HG03159 (cell line): ENCODE results near the gene SH2D5.
"Not testable (repeated sequence)": the region's sequence is repeated elsewhere in the genome, so short reads cannot be mapped to it uniquely, and the experiment has no call there.

Source experiments
- ATAC-seq: cut with Tn5 transposase; IDR thresholded peaks from one replicate; pipeline ENCODE4 v1.9.1; 2021; ENCODE audit warnings: mild to moderate bottlenecking, moderate library complexity; ENCODE audit not compliant: unreplicated experiment

SH2D5 gene

DNA sequence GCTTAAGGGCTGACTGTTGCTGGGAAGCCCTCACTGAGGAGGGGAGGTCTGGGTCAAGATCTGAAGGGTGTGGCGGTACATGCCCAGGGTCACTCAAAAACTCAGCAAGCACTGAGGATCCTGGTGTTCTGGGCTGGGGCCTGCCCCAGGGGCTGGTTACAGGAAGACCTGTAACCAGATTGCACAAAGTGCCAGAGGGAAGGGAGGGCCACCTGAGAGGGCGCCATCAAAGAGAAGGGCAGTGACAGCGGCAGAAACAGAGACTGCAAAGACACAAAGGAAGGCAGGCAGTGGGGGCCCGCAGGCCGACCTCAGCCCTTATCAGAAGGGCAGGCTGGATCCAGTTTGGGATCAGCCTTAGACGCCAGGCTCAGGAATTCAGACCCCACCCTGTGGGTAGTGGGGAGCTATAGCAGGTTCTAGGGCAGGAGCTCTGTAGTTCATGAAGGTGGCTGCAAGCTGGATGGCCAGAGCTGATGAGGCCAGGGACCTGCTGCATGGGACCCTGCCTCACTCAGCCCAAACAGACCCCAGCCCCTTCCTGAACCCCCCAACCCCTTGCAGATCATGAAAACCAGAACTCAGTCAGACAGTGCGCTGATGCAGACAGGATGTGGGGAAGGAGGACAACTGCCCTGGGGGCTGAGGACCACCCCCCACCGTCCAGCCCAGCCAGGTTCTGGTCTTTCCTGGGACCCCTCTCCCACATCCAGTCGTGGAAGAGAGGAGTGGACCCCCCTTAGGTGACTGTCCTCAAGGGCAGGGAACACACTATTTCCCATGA, 3.9 kb downstream of the SH2D5 start:
- ATAC-seq, result no peak

DNA sequence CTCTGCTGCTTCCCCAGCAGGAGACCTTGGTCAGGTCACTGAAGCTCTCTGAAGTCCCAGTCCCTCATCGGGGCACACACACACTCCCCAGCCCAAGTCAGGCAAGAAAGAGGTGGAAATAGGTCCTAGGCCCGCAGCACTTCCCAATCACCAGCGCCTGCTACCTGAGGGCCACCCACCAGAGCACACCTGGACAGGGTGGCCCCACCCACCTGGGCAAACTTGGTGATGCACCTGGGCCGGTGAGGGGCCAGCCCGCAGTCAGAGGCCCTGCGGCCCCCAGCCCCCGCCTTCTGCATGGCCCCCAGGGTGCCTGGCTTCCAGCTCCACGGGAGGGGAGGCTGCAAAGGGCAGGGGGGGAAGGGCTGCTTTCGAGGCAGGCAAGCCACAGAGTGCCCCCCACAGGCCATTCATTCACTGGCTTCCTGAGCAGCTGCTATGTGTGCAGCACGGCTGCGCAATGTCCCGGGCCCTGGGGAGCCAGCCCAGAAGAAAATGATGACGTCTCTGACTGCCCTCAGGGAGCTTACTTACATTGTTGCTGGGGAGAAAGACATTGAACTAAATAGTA, 4.7 kb downstream of the SH2D5 start:
- no peak for ATAC-seq

DNA sequence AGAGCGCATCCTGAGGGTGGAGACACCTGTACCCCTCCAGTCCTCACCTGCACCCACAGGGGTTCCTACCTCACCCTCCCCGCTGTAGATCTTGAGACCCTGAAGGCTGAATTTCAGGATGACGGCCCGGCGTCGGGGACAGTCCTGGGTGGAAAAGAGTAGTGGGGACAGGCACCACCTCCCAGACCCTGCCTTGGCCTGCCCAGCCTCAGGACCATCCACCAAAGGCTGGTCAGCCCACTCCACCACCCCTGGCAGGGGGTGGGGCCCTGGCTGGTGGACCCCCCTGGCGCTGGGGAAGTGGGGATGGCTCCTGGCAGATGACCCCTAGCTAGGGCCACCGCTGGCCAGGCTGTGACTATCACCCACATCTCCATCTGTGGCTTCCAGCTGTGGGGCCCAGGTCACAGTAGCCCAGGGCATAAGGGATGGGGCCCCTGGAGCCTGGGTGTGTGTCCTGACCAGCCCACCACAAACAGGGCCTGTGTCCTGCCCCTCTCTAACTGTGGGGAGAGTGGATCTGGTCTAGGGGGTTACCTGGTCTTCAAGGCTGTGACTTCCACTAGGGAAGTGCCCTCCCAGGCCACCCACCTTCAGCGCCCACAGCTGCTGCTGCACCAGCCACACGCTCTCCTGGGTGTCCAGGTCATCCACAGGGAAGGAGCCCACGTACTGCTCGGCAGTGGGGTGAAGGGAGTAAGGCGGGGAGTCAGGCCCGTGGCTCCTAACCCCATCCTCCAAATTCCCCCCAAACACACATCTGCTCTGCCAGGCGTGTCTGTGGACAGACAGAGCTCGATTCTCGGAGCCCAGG, 5.4 kb downstream of the SH2D5 start:
- no peak for ATAC-seq

- ATAC-seq, result no peak
These were observed 6.2 kb downstream of the SH2D5 start for GRCh38 chr1:20726118-20726911.

DNA sequence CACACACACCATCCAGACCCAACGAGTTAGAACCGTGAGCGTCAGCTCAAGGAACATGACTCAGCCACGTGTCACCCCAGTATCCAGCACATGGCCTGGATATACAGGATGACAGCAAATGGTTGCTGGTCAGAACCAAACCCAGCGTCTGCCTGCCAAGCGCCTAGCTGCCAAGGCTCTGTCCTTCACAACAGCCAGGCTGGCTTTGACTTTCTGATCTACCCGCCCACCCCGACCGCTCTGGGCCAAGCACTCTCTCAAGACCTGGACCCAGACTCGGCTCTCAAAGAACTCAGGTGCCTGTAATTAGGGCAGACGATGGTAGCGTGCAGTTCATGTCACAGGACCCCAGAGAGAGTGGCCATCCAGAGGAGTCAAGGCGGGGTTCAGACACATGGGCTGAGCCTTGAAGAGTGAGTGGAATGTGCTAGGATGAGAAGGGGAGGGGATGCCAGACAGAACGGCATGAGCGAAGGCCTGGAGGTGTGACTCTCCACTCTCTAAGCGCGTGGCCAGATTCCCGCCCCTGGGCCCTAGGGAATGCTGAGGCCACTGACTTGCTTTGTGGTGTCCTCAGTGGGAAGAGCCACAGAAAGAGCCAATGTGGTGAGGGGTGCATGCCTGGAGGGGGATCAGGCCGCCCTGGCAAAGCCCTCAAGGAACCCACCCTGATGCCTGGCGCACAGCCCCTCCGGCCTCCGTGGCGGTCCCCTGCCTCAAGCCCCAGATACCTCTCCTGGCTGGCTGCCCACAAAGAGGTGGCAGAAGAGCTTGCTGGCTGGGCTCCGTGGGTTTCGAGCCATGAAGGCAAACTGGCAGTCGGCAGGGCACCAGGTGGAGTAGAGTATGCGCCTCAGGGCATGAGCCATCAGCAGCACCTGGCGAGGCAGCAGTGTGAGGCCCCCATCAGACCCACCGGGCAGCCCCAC, 7.0 kb downstream of the SH2D5 start:
- ATAC-seq, result no peak

DNA sequence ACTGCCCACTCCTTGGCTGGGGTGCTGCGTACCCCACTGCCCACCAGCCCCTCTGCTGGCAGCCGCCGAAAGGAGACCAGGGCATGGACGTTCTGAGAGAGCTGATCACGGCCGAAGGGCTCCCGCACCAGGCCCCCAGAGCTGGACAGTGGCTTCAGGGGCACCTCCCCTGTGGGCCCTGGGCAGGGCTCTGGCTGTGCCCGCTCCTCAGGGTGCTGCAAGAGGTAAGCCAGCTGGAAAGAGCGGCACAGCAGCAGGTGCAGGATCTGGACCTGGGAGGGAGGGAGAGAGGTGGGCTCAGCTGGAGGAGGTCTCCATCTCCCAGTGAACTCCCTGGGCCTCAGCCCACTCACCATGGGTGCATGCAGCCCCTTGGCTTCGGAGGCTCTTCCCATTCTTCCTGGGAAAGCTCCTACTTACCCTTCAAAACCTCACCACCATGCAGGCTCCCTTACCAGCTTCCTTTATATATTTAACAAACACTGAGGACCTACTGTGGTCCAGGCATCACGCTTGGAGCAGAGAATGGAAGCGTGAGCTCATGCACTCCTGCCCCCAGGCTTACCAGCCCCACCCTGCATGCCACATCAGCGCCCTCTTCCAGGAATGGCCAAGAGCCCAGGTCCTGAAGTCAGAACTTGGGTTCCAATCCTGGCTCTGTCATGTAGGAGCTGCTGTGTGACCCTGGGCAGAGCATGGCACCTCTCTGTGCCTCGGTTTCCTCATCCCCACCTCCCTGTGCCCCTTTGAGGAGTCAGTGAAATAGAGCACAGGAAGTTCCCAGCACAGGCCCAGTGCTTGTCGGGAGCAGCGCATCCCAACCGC, 7.9 kb downstream of the SH2D5 start:
- no peak for ATAC-seq

DNA sequence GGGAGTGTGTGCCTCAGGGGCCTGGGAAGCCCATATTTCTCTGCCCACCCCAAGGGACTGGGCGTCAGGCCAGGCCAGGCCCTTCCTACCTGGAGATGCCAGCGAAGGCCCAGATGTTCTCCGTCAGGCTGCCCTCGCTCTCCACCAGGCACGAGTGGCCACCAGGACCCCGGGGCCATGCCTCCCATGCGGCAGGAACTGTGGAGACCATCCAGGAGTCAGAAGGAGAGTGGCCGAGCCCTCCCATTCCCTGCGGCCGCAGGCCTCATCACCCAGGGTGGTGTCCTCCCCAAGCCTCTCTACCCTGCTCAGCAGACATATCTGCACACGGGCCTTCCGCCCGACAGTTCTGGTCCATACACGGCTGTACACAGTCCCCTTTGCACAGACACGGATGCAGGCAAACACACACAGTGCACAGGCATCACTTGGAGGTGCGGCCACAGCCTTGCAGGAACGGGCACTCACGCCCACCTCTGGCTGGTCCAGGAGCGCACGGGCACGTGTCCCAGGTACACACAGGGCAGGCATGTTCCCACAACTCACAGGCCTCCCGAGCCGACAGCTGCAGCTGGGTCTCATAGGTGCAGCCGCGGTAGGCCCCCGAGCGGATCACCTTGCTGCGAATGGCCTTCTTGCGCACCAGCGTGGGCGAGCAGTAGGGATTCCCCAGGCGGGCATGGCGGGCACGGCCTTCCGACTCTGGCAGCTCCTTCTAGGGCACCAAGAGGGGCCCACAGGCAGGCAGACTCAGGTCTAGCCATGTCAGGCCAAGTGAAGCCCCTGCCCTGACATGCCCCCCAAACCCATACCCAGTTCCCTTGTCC, 8.8 kb downstream of the SH2D5 start:
- no peak for ATAC-seq

GRCh38 chr1:20723159-20723536, 9.4 kb downstream of the SH2D5 start:
- no peak for ATAC-seq

DNA sequence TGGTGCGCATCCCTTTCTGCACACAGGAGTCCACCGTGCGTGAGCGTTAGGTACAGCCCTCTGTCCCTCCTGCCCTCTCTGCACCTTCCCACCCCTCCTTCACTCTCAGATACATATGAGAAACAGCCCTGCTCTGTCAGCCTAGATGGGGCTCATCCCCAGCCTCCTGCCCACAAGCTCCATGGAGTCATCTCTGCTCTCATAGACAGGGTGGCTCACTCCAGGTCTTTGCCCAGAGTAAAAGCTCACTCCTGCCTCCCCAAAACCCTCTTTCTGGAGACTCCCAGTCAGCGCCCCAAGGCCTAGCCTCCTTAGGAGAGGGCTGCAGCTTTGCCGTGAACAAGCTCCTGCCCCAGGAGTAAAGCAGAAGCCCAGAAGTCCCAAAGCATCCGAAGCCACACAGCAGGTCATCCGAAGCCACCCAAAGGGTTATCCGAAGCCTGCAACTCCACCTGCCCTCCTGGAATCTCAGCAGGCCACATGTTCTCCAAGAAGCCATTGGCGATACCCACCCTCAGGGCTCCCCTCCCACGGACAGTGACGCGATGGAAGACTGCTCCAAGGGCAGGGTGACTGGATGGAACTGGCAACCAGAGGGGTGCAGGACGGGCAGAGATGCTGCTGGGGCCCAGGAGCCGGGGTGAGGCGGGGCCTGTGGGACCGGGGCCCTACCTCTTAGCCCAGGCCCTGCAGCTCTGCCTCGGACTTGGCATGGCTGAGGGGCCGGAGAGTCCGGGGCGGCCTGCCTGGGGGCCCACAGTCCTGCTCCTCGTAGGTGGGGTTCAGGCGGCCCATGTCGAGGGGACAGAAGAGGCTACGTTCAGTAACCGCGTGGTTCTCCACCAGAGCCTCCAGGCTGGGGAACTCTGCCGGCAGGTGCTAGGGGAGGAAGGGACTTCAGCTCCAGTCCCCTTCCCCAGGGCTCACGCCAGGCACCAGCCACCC, 11.1 kb downstream of the SH2D5 start:
- no peak for ATAC-seq

DNA sequence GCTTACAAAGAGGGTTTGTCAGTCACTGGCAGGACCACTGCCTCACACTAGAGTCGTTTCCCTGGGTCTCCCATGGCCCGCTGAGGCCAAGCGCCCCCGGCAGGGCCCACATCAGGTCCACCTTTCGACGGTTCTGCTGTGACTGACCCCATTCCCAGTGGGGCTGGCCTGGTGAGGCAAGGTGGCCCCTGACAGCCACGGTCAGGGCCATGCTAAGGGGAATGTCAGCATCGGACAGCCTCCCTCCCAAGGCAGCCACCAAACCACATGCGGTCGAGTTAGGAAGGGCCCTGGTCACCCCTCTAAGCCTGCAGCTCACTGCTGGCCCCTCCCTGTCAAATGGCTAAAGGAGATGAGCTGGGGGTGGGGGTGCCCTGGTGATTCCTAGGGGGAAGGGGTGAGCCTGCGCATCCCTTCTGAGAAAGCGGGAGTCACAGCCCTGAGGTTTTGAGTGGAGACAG, 11.8 kb downstream of the SH2D5 start:
- no peak for ATAC-seq

GRCh38 chr1:20719871-20720620, 12.5 kb downstream of the SH2D5 start:
- ATAC-seq, result no peak

DNA sequence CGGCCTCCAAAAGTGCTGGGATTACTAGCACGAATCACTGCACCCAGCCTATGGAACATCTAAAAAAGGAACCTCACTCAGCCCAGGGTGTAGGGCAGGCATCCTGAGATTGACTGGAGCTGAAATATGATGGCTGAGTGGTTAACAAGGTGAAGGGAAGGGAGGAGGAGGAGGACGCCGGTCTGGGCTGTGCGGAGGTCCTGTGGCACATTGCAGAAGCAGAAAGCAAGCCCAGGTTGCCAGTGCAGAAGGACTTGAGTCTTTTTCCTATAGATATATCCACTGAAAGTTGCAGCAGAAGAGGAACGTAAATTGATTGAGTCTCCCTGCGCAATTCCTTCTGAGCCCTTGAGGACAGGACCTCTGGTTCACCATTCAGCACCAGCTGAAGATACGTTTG, 13.2 kb downstream of the SH2D5 start:
- no peak for ATAC-seq

DNA sequence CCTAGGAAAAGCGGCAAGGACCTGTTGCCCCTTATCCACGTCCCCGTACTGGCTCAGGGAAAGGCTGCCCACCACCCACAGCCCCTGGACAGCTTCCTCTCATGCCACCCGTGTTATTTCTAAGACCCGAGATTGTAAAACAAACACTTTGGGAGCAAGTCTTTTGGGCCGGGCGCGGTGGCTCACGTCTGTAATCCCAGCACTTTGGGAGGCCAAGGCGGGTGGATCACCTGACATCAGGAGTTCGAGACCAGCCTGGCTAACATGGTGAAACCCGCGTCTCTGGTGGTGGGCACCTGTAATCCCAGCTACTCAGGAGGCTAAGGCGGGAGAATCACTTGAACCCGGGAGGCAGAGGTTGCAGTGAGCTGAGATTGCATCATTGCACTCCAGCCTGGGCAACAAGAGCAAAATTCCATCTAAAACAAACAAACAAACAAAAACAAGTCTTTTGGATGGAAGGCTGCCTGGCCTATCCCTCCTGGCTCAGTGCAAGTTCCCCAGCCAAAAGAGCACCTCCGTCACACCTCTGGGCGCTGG, 14.1 kb downstream of the SH2D5 start:
- not testable (repeated sequence) for ATAC-seq

DNA sequence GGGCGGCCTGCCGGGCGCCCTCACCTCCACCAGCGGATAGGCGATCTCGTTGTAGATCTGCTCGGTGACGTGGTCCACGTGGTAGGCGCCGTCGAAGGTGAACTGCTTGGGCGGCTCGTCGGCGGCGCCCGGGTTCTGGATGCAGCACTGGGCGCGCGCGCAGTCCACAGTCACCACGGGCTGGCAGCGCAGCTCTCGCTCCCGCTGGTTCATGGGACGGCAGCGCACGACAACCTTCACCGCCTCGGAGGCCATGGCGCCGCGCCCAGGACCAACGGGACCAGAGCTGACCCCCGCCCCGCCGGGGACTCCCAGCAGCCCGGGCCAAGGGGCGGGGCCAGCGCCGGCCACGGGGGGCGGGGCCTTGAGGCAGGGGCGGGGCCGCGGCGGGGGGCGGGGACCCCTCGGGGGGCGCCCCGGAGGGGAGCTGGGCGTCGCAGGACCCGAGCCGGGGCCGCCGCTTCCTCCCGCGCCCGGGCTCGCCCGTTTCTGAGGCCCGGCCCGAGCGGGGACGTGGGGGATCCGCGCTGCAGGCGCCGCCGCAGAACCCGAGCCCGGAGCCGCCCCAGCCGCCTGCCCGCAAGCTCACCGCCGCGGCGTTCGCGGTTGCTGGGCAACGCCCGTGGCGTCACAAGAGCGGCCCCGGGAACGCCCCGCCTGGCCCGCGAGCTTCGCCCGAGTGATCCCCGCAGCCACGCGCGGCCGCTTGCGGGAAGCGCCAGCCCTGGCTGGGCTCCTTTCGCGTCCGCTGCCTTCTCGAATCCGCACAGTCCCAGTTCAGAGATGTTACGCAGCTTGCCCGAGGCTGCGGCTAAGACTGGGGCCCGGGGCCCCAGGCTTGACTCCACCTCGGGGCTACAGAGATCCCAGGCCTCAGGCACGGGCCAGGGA, 14.8 kb downstream of the SH2D5 start, which contains the start of gene KIF17:
KIF17 (minus strand) TSS at position 556 of the 891 bp plus-strand sequence; CDS start at position 255, 301 bp downstream.
- ATAC-seq, result no peak

GRCh38 chr1:20716232-20716631, 16.3 kb downstream of the SH2D5 start:
- no peak for ATAC-seq
